GM11168 (cell line): Measurements from ENCODE around the gene ASCC3.

Experiments
- in situ Hi-C: fragments of 300-500 bp; cut with MboI; formaldehyde crosslinking; loops from one replicate; pipeline ENCODE4 v1.12.0; 2022; ENCODE audit warnings: low sequenced_read_pairs; ENCODE audit not compliant: unreplicated experiment

Gene ASCC3

DNA sequence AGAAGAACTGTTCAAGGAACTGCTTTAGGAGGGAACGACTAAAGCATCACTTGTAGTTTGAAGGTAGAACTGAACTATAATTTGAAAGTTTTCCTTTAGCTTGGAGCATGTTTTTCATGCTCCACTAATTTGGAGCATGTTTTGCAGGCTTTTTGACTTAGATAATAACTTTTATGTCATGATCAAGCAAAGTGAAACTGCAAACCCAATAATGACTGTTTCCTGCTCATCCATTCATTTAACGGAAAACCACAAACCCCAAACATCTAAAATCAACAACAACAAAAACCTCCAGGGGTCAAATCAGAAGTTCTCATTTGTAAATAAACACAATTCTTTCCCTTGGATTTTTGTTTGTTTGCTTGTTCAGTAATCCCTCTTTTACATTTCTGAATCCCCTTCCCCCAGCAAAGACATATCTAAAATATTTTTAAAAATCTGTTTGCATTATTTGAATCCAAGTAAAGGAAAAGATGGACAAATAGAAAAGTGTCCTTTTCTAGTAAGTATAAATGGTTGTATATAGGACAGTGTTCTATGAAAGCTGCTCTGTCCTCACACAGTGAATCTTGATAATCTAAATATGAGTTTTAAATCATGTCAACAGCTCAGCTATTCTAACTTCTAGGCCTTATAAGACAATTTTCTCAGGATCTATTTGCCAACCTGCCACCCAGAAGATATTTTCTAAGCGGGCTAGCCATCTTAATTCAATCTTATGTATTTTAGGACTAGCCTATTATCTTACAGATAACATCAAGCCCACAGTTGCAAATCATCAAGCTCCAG, 419.0 kb downstream of the ASCC3 start:
- in situ Hi-C loops: loop anchor here (25.0 kb wide), 3 partner anchors 225 to 1625 kb away; partner anchors contain the start of gene POU3F2

DNA sequence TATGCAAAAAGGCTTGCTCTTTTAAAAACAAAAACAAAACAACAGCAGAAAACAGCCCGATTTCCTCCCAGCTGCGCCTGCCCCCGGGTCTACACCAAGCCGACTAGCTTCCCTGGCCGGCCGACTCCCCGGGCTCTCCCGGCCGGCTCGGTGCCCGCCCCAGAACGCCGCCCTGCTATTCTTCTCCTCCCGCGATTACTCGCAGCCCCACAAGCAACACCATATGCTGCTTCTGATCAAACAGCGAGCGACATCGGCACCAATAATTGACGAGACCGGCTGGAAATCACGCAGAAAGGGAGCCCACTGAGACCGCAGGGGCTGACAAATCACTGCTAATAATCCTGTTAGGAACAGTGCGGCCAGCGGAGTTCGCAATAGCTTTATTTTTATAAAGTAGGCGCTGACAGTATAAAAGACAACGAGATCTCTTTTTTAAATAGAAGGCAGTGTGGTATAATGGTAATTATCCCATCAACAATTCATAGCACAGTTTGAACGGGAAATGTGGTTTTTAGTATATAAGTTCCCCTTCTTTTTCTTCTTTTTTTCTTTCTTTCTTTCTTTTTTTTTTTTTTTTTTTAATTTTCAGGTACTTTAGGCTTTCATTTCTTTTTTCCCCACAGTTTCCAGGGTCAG, 419.7 kb downstream of the ASCC3 start:
- in situ Hi-C loops: loop anchor here (25.0 kb wide), 3 partner anchors 224 to 1624 kb away; partner anchors contain the start of gene POU3F2

GRCh38 chr6:100460650-100461204, 420.4 kb downstream of the ASCC3 start:
- in situ Hi-C loops: loop anchor here (25.0 kb wide), 3 partner anchors 223 to 1623 kb away; partner anchors contain the start of gene POU3F2

- in situ Hi-C loops: loop anchor here (25.0 kb wide), 3 partner anchors 222 to 1622 kb away; partner anchors contain the start of gene POU3F2
Observed at GRCh38 chr6:100459592-100460184, 421.4 kb downstream of the ASCC3 start.

GRCh38 chr6:100458841-100459591, 422.1 kb downstream of the ASCC3 start:
- in situ Hi-C loops: loop anchor here (25.0 kb wide), 3 partner anchors 222 to 1622 kb away; partner anchors contain the start of gene POU3F2
